ENCODE data around the gene NDST1. TPM values are rescaled to one million over a fixed set of nuclear protein-coding genes. Genes with fewer than 3 reads are reported as not detected.
A peak's percentile ranks its signal among the peaks of the same experiment; 100 is the strongest.

The NDST1 gene
- total and polyA plus RNA-seq, 10 of the 15 experiments (the other 5 are each of a cell fraction or from before 2014, with no cell fraction given), result 0.20 to 53.5 (median 12.9) TPM

DNA sequence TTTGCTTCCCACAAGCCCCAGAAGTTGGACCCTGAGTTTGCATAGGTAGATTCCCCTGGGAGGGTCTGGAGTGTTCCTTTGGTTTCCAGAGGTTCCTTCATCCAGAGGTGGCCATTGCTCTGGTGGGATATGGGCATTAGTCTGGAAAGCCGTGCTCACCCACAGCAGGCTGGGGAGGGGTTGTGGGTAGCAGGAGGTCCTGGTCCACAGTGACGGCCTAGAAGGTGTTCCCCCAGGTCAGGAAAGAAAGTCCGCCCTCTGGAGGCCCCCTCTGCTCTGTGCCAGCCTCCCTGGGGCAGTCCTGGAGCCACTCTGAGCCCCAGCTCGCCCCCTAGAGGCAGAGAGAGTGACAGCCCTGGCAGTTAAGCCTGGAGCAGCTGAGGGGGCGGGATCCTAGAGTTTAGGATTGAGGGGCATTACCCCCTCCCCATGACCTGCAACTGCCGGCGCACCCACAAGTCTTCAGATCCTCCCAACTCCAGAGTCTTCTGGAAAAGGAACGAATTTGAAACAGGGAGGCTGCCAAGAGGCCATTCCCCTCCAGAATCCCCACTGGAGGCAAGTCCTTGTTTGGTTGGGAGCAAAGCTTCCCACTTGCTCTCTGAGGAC lies 36.8 kb downstream of the NDST1 start (continued):
- TF ChIP-seq, protein P1, sequence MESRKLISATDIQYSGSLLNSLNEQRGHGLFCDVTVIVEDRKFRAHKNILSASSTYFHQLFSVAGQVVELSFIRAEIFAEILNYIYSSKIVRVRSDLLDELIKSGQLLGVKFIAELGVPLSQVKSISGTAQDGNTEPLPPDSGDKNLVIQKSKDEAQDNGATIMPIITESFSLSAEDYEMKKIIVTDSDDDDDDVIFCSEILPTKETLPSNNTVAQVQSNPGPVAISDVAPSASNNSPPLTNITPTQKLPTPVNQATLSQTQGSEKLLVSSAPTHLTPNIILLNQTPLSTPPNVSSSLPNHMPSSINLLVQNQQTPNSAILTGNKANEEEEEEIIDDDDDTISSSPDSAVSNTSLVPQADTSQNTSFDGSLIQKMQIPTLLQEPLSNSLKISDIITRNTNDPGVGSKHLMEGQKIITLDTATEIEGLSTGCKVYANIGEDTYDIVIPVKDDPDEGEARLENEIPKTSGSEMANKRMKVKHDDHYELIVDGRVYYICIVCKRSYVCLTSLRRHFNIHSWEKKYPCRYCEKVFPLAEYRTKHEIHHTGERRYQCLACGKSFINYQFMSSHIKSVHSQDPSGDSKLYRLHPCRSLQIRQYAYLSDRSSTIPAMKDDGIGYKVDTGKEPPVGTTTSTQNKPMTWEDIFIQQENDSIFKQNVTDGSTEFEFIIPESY (IDR thresholded peaks at IDR 0.05), result no peak
- no peak for TF ChIP-seq ATF7 (IDR thresholded peaks at IDR 0.05; ENCODE audit: low read depth)
- TF ChIP-seq MTA3 (IDR thresholded peaks at IDR 0.05; ENCODE audit: borderline replicate concordance, low read length), result no peak
- no peak for TF ChIP-seq NFIC (IDR thresholded peaks at IDR 0.05; ENCODE audit: low read depth, low read length)
- TF ChIP-seq ZZZ3 (IDR thresholded peaks at IDR 0.05; ENCODE audit: control insufficient read depth, insufficient read length, low read depth), result no peak
- no peak for TF ChIP-seq RFX5 (IDR thresholded peaks at IDR 0.05; ENCODE audit: low read depth, low read length)
- TF ChIP-seq TARDBP (IDR thresholded peaks at IDR 0.05; ENCODE audit: borderline replicate concordance), result no peak
- no peak for TF ChIP-seq TCF7 (IDR thresholded peaks at IDR 0.05; ENCODE audit: borderline replicate concordance)
- TF ChIP-seq, protein P2, sequence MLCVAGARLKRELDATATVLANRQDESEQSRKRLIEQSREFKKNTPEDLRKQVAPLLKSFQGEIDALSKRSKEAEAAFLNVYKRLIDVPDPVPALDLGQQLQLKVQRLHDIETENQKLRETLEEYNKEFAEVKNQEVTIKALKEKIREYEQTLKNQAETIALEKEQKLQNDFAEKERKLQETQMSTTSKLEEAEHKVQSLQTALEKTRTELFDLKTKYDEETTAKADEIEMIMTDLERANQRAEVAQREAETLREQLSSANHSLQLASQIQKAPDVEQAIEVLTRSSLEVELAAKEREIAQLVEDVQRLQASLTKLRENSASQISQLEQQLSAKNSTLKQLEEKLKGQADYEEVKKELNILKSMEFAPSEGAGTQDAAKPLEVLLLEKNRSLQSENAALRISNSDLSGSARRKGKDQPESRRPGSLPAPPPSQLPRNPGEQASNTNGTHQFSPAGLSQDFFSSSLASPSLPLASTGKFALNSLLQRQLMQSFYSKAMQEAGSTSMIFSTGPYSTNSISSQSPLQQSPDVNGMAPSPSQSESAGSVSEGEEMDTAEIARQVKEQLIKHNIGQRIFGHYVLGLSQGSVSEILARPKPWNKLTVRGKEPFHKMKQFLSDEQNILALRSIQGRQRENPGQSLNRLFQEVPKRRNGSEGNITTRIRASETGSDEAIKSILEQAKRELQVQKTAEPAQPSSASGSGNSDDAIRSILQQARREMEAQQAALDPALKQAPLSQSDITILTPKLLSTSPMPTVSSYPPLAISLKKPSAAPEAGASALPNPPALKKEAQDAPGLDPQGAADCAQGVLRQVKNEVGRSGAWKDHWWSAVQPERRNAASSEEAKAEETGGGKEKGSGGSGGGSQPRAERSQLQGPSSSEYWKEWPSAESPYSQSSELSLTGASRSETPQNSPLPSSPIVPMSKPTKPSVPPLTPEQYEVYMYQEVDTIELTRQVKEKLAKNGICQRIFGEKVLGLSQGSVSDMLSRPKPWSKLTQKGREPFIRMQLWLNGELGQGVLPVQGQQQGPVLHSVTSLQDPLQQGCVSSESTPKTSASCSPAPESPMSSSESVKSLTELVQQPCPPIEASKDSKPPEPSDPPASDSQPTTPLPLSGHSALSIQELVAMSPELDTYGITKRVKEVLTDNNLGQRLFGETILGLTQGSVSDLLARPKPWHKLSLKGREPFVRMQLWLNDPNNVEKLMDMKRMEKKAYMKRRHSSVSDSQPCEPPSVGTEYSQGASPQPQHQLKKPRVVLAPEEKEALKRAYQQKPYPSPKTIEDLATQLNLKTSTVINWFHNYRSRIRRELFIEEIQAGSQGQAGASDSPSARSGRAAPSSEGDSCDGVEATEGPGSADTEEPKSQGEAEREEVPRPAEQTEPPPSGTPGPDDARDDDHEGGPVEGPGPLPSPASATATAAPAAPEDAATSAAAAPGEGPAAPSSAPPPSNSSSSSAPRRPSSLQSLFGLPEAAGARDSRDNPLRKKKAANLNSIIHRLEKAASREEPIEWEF (IDR thresholded peaks at IDR 0.05; ENCODE audit: insufficient replicate concordance, low read depth, low read length), result no peak
- no peak for TF ChIP-seq STAT3 (IDR thresholded peaks at IDR 0.05; ENCODE audit: low read depth, low read length)
- no peak for TF ChIP-seq YBX1 (IDR thresholded peaks at IDR 0.05)
- TF ChIP-seq, protein P3, sequence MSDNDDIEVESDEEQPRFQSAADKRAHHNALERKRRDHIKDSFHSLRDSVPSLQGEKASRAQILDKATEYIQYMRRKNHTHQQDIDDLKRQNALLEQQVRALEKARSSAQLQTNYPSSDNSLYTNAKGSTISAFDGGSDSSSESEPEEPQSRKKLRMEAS (IDR thresholded peaks at IDR 0.05; ENCODE audit: low read depth, low read length), result no peak
- no peak for TF ChIP-seq BCL11A (IDR thresholded peaks at IDR 0.05; ENCODE audit: low read depth, low read length)
- no peak for TF ChIP-seq SMAD5 (IDR thresholded peaks at IDR 0.05; ENCODE audit: low read depth)
- TF ChIP-seq EZH2 (IDR thresholded peaks at IDR 0.05; ENCODE audit: borderline replicate concordance, control insufficient read depth, low read depth, low read length), result no peak
- TF ChIP-seq WRNIP1 (IDR thresholded peaks at IDR 0.05; ENCODE audit: borderline replicate concordance, low read depth, low read length), result no peak
- no peak for TF ChIP-seq GATAD2B (conservative IDR thresholded peaks at IDR 0.05; ENCODE audit: low read depth)
- TF ChIP-seq NFXL1 (IDR thresholded peaks at IDR 0.05; ENCODE audit: borderline replicate concordance), result no peak
- TF ChIP-seq POU2F2 (IDR thresholded peaks at IDR 0.05; ENCODE audit: borderline replicate concordance, low read depth, low read length), result no peak
- TF ChIP-seq SIN3A (IDR thresholded peaks at IDR 0.05; ENCODE audit: low read depth, low read length), result no peak
- TF ChIP-seq DPF2 (IDR thresholded peaks at IDR 0.05), result 0 out of 2 replicates have a peak, but pooled peaks have one; percentile 17
- no peak for TF ChIP-seq FOS (IDR thresholded peaks at IDR 0.05; ENCODE audit: borderline replicate concordance, extremely low read depth, insufficient read length)
- no peak for TF ChIP-seq ZNF622 (IDR thresholded peaks at IDR 0.05)
- TF ChIP-seq, protein P4, sequence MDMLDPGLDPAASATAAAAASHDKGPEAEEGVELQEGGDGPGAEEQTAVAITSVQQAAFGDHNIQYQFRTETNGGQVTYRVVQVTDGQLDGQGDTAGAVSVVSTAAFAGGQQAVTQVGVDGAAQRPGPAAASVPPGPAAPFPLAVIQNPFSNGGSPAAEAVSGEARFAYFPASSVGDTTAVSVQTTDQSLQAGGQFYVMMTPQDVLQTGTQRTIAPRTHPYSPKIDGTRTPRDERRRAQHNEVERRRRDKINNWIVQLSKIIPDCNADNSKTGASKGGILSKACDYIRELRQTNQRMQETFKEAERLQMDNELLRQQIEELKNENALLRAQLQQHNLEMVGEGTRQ (IDR thresholded peaks at IDR 0.05; ENCODE audit: borderline replicate concordance, low read depth, low read length), result no peak
- TF ChIP-seq RELA (IDR thresholded peaks at IDR 0.05; ENCODE audit: borderline replicate concordance, partially characterized antibody), result no peak
- TF ChIP-seq FOXK2 (IDR thresholded peaks at IDR 0.05), result no peak

Measured in GM12878 (cell line).